Measurements from ENCODE around the gene LDB2.

DNA sequence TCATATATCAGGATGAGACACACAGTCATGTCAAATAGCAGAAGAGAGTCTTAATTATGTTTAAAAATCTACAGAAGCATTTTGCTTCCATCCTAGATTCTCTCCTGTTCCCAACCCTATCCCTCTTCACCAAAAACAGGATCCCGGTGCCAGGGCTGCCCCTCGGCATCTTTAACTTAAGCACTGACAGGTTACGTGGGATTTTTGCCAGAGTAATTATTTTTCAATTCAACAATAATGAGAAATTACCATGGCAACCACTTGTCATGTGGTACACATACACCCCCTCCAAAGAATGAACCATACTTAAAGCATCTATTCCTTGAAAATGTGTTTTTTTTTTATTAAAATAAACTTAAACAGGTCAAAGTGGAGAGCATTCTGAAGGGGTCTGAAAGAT, 130.6 kb downstream of the LDB2 start:
- TF ChIP-seq EZH2 (IDR thresholded peaks at IDR 0.05; ENCODE audit: borderline replicate concordance, insufficient read depth, low read depth, low read length, poor library complexity, severe bottlenecking): no peak
- TF ChIP-seq, protein P1, sequence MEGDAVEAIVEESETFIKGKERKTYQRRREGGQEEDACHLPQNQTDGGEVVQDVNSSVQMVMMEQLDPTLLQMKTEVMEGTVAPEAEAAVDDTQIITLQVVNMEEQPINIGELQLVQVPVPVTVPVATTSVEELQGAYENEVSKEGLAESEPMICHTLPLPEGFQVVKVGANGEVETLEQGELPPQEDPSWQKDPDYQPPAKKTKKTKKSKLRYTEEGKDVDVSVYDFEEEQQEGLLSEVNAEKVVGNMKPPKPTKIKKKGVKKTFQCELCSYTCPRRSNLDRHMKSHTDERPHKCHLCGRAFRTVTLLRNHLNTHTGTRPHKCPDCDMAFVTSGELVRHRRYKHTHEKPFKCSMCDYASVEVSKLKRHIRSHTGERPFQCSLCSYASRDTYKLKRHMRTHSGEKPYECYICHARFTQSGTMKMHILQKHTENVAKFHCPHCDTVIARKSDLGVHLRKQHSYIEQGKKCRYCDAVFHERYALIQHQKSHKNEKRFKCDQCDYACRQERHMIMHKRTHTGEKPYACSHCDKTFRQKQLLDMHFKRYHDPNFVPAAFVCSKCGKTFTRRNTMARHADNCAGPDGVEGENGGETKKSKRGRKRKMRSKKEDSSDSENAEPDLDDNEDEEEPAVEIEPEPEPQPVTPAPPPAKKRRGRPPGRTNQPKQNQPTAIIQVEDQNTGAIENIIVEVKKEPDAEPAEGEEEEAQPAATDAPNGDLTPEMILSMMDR (IDR thresholded peaks at IDR 0.05): no peak
